ENCODE measurements around the gene OSBPL1A. TPM values are rescaled to one million over a fixed set of nuclear protein-coding genes. Genes with fewer than 3 reads are reported as not detected.

OSBPL1A gene
- total and polyA plus RNA-seq, 2 experiments from 2014 or later, result 23.1 to 33.3 TPM

DNA sequence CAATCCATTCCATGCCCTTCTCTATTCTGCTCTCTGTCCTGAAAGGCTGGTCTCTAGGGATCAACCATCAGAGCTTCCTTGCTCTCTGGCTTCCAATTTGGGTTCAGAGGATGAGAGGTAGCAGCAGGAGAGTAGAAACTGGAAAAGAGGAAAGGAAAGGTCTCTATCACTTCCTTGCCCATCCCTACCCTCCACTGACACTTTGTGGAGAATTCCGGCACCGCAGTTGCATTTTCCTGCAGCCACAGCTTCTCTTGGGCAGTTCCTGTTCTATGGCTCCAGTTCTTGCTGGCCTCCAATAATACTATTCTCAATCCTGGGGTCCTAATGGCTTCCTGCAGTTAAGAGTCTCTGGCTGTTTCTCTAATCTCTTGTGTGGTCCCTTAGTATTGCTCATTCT is 15.5 kb upstream of the OSBPL1A start:
- Histone ChIP-seq H3K27me3 (no peaks in the 10 kb centered on the region), H3K27ac (no peak overlapping the region), H3K9me3 (ENCODE audit: low read depth) (no peaks in the 10 kb centered on the region), H3K36me3 (no peaks in the 10 kb centered on the region), H3K4me1 (ENCODE audit: low read depth) (no peaks in the 10 kb centered on the region), H3K4me3 (no peak overlapping the region)
- TF ChIP-seq, protein P1, sequence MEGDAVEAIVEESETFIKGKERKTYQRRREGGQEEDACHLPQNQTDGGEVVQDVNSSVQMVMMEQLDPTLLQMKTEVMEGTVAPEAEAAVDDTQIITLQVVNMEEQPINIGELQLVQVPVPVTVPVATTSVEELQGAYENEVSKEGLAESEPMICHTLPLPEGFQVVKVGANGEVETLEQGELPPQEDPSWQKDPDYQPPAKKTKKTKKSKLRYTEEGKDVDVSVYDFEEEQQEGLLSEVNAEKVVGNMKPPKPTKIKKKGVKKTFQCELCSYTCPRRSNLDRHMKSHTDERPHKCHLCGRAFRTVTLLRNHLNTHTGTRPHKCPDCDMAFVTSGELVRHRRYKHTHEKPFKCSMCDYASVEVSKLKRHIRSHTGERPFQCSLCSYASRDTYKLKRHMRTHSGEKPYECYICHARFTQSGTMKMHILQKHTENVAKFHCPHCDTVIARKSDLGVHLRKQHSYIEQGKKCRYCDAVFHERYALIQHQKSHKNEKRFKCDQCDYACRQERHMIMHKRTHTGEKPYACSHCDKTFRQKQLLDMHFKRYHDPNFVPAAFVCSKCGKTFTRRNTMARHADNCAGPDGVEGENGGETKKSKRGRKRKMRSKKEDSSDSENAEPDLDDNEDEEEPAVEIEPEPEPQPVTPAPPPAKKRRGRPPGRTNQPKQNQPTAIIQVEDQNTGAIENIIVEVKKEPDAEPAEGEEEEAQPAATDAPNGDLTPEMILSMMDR (IDR thresholded peaks at IDR 0.05; ENCODE audit: low read depth, low read length), result peak; percentile 21
- peak in 1 of 2 donors; percentile 23 for DNase-seq (ENCODE audit: low read depth in 1 of 2, low spot score in 1 of 2)

DNA sequence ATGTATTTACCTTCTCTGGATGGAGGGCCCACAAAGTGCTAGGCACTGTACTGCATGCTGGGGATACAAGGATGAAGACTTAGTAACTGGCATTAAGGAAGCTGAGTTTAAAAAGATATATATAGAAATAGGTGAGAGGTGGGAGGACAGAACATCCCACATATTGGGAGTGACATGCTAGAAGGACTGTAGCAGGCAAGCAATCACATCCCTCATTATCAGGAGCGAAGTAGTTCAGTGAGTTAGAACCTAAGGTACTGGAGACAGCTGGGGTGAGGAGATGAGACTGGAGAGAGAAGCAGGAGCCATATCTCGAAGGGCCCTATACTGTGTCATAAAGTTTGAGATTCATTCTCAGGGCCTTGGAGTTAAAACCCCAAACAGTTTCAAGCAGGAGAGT is 10.9 kb upstream of the OSBPL1A start:
- H3K9me3 ChIP-seq (ENCODE audit: low read depth), result no peaks in the 10 kb centered on the region
- H3K4me3 ChIP-seq, result no peak overlapping the region
- H3K4me1 ChIP-seq (ENCODE audit: low read depth), result no peaks in the 10 kb centered on the region
- no peak overlapping the region for H3K27ac ChIP-seq
- no peaks in the 10 kb centered on the region for H3K27me3 ChIP-seq
- H3K36me3 ChIP-seq, result no peaks in the 10 kb centered on the region
- DNase-seq (ENCODE audit: low read depth in 1 of 2, low spot score in 1 of 2), result no peak
- TF ChIP-seq, protein P1 (IDR thresholded peaks at IDR 0.05; ENCODE audit: low read depth, low read length), result no peak

DNA sequence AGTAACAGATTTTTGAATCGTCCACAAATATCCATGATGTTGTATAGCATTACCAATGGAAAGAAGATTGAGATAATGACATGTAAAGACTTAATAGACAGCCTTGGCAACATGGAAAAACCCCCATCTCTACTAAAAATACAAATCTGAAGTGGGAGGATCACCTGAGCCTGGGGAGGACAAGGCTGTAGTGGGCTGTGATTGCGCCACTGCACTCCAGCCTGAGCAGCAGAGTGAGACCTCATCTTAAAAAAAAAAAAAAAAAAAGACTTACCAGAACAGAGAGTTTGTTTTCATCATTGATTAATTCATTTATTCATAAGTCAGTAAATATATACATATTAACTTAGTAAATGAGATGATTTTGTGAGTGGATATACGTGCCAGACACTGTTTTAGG is 7.0 kb upstream of the OSBPL1A start:
- Histone ChIP-seq H3K4me3 (no peak overlapping the region), H3K27ac (no peak overlapping the region)

GRCh38 chr18:24403076-24403475 is 5.5 kb upstream of the OSBPL1A start:
- Histone ChIP-seq H3K4me1 (ENCODE audit: low read depth) (no peaks in the 10 kb centered on the region), H3K27ac (no peak overlapping the region), H3K27me3 (no peaks in the 10 kb centered on the region), H3K9me3 (ENCODE audit: low read depth) (no peaks in the 10 kb centered on the region), H3K4me3 (no peak overlapping the region), H3K36me3 (no peaks in the 10 kb centered on the region)
- TF ChIP-seq, protein P1 (IDR thresholded peaks at IDR 0.05; ENCODE audit: low read depth, low read length), result no peak
- no peak for DNase-seq (ENCODE audit: low read depth in 1 of 2, low spot score in 1 of 2)

More for the DNA sequence above, 7.0 kb upstream of the OSBPL1A start:
- Histone ChIP-seq H3K9me3 (ENCODE audit: low read depth) (no peaks in the 10 kb centered on the region), H3K27me3 (no peaks in the 10 kb centered on the region), H3K36me3 (no peaks in the 10 kb centered on the region), H3K4me1 (ENCODE audit: low read depth) (no peaks in the 10 kb centered on the region)
- no peak for DNase-seq (ENCODE audit: low read depth in 1 of 2, low spot score in 1 of 2)
- TF ChIP-seq, protein P1 (IDR thresholded peaks at IDR 0.05; ENCODE audit: low read depth, low read length), result no peak

DNA sequence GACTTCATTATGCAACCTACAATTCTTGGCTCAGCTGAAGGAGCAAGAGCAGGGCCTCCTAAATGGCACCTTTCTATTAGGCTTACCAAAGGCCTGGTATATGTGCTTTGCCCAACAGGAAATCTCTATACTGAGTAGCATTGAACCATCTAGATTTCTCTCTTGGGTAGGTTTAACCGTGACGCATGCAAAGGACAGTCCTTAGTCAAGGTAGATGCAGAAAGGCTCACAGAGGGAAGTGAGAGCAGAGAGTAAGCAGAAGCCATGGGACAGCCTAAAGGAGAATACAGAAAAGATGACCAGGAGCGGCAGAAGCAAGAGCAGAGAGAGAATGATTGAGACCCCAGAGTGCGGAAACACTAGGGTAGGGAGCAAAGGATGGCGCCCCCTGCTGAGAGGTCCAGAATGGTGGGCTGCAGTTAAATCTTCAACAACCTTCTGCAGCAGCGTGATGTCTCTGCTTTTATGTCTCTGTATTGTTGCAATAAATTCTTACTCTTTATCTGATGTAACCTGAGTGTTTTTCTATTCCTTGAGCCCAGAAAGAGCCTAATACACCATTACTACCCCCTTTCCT is 4.7 kb upstream of the OSBPL1A start:
- Histone ChIP-seq H3K36me3 (no peaks in the 10 kb centered on the region), H3K4me3 (no peak overlapping the region), H3K9me3 (ENCODE audit: low read depth) (no peaks in the 10 kb centered on the region), H3K27me3 (no peaks in the 10 kb centered on the region), H3K27ac (no peak overlapping the region), H3K4me1 (ENCODE audit: low read depth) (no peaks in the 10 kb centered on the region)
- no peak for DNase-seq (ENCODE audit: low read depth in 1 of 2, low spot score in 1 of 2)
- TF ChIP-seq, protein P1 (IDR thresholded peaks at IDR 0.05; ENCODE audit: low read depth, low read length), result no peak
